Activated T-cell treated with anti-CD3 and anti-CD28 coated beads, Interleukin-2, amount 50 U/mL, for 72 hours (primary cell): ENCODE data around the gene IL34. TPM values are rescaled to one million over a fixed set of nuclear protein-coding genes. Genes with fewer than 3 reads are reported as not detected.
"Not testable (repeated sequence)": the region's sequence is repeated elsewhere in the genome, so short reads cannot be mapped to it uniquely, and the experiment has no call there.

Experiments
- ATAC-seq, 2 donors: fragments of 150-1000 bp; cut with Tn5 transposase; replicated peaks in 1 of 2; 2 replicates each; pipeline ENCODE4 v1.10.0; 2021; ENCODE audit warnings: moderate library complexity in 2 of 2, mild to moderate bottlenecking in 1 of 2
- DNase-seq, 2 donors: peaks; one replicate each; pipeline ENCODE4 v3.0.0; 2021 to 2022; ENCODE audit warnings: mixed read lengths in 1 of 2
- H3K27ac Mint-ChIP-seq: one replicate; pipeline ENCODE4 v1.8.0; 2022; ENCODE audit warnings: mild to moderate bottlenecking, moderate library complexity, mixed read lengths
- H3K27me3 Mint-ChIP-seq: one replicate; pipeline ENCODE4 v1.8.0; 2022; ENCODE audit warnings: low read depth, mixed read lengths
- H3K36me3 Mint-ChIP-seq, 2 donors: one replicate each; pipeline ENCODE4 v1.8.0; 2022; ENCODE audit warnings: mixed read lengths in 2 of 2, mild to moderate bottlenecking in 1 of 2; ENCODE audit not compliant: insufficient read depth in 2 of 2
- H3K4me1 Mint-ChIP-seq: one replicate; pipeline ENCODE4 v1.8.0; 2022; ENCODE audit warnings: low read depth, mixed read lengths
- H3K4me3 Mint-ChIP-seq, 2 donors: one replicate each; pipeline ENCODE4 v1.8.0; 2022; ENCODE audit warnings: mild to moderate bottlenecking in 2 of 2, mixed read lengths in 2 of 2, moderate library complexity in 2 of 2
- H3K9me3 Mint-ChIP-seq, 2 donors: one replicate each; pipeline ENCODE4 v1.8.0; 2022; ENCODE audit warnings: mixed read lengths in 2 of 2
- total RNA-seq, 2 donors: library from RNA; stranded (reverse); gene quantifications; one replicate each; pipeline ENCODE4 v1.2.3, GENCODE V29; 2022

Gene IL34
- total RNA-seq, 2 donors from 2014 or later: 0.35 to 0.36 TPM

GRCh38 chr16:70642633-70643032 is 3.7 kb upstream of the IL34 start:
- H3K27me3 Mint-ChIP-seq: no peaks in the 10 kb centered on the region
- no peaks in the 10 kb centered on the region for H3K36me3 Mint-ChIP-seq
- H3K4me3 Mint-ChIP-seq: no peak overlapping the region
- no peak for DNase-seq
- no peaks in the 10 kb centered on the region for H3K4me1 Mint-ChIP-seq
- H3K27ac Mint-ChIP-seq: no peak overlapping the region
- H3K9me3 Mint-ChIP-seq: no peaks in the 10 kb centered on the region
- no peak for ATAC-seq

GRCh38 chr16:70643264-70643663 is 3.1 kb upstream of the IL34 start:
- not testable (repeated sequence) for ATAC-seq, H3K4me3 Mint-ChIP-seq, H3K4me1 Mint-ChIP-seq, H3K27me3 Mint-ChIP-seq, DNase-seq, H3K36me3 Mint-ChIP-seq, H3K27ac Mint-ChIP-seq, H3K9me3 Mint-ChIP-seq

GRCh38 chr16:70644763-70645597 is 1.4 kb upstream of the IL34 start:
- Mint-ChIP-seq H3K4me1 (no peaks in the 10 kb centered on the region), H3K4me3 (no peak overlapping the region), H3K27ac (no peak overlapping the region), H3K9me3 (no peaks in the 10 kb centered on the region), H3K27me3 (no peaks in the 10 kb centered on the region), H3K36me3 (no peaks in the 10 kb centered on the region)
- DNase-seq (no peak), ATAC-seq (no peak)

GRCh38 chr16:70647441-70648359 is 1.3 kb downstream of the IL34 start:
- Mint-ChIP-seq H3K27ac (no peak overlapping the region), H3K9me3 (no peaks in the 10 kb centered on the region), H3K36me3 (no peaks in the 10 kb centered on the region), H3K4me1 (no peaks in the 10 kb centered on the region), H3K4me3 (no peak overlapping the region), H3K27me3 (no peaks in the 10 kb centered on the region)
- DNase-seq (no peak), ATAC-seq (no peak)

- H3K4me3 Mint-ChIP-seq: no peak overlapping the region
- peaks cover 2% of the 10 kb centered on the region for H3K4me1 Mint-ChIP-seq
- no peaks in the 10 kb centered on the region for H3K9me3 Mint-ChIP-seq
- no peak for DNase-seq
- H3K27me3 Mint-ChIP-seq: no peaks in the 10 kb centered on the region
- H3K36me3 Mint-ChIP-seq: no peaks in the 10 kb centered on the region
- H3K27ac Mint-ChIP-seq: no peak overlapping the region
- no peak for ATAC-seq
Observed at GRCh38 chr16:70648606-70649005, 2.2 kb downstream of the IL34 start.

- no peaks in the 10 kb centered on the region for H3K9me3 Mint-ChIP-seq
- H3K27me3 Mint-ChIP-seq: no peaks in the 10 kb centered on the region
- H3K4me3 Mint-ChIP-seq: no peak overlapping the region
- H3K27ac Mint-ChIP-seq: no peak overlapping the region
- no peak for ATAC-seq
- H3K36me3 Mint-ChIP-seq: no peaks in the 10 kb centered on the region
- H3K4me1 Mint-ChIP-seq: peaks cover 7% of the 10 kb centered on the region
- no peak for DNase-seq
Observed at GRCh38 chr16:70649300-70649699, 2.9 kb downstream of the IL34 start.

- DNase-seq (no peak), ATAC-seq (no peak)
- H3K36me3 Mint-ChIP-seq: no peaks in the 10 kb centered on the region
- no peaks in the 10 kb centered on the region for H3K9me3 Mint-ChIP-seq
- H3K27ac Mint-ChIP-seq: no peak overlapping the region
- H3K4me1 Mint-ChIP-seq: peaks cover 7% of the 10 kb centered on the region
- no peaks in the 10 kb centered on the region for H3K27me3 Mint-ChIP-seq
- no peak overlapping the region for H3K4me3 Mint-ChIP-seq
Observed at GRCh38 chr16:70650216-70650615, 3.9 kb downstream of the IL34 start.

GRCh38 chr16:70651524-70651923 is 5.2 kb downstream of the IL34 start:
- H3K36me3 Mint-ChIP-seq: no peaks in the 10 kb centered on the region
- no peak overlapping the region for H3K27ac Mint-ChIP-seq
- no peaks in the 10 kb centered on the region for H3K27me3 Mint-ChIP-seq
- no peak overlapping the region for H3K4me3 Mint-ChIP-seq
- no peak for ATAC-seq
- H3K4me1 Mint-ChIP-seq: peaks cover 7% of the 10 kb centered on the region
- no peaks in the 10 kb centered on the region for H3K9me3 Mint-ChIP-seq
- DNase-seq: no peak

GRCh38 chr16:70652322-70652721 is 6.0 kb downstream of the IL34 start:
- peaks cover 7% of the 10 kb centered on the region for H3K4me1 Mint-ChIP-seq
- H3K4me3 Mint-ChIP-seq: no peak overlapping the region
- no peak overlapping the region for H3K27ac Mint-ChIP-seq
- DNase-seq (no peak), ATAC-seq (no peak)
- no peaks in the 10 kb centered on the region for H3K27me3 Mint-ChIP-seq
- H3K9me3 Mint-ChIP-seq: no peaks in the 10 kb centered on the region
- H3K36me3 Mint-ChIP-seq: no peaks in the 10 kb centered on the region

GRCh38 chr16:70653406-70653805 is 7.0 kb downstream of the IL34 start:
- peaks cover 7% of the 10 kb centered on the region for H3K4me1 Mint-ChIP-seq
- H3K27me3 Mint-ChIP-seq: no peaks in the 10 kb centered on the region
- no peaks in the 10 kb centered on the region for H3K9me3 Mint-ChIP-seq
- ATAC-seq (no peak), DNase-seq (no peak)
- H3K4me3 Mint-ChIP-seq: no peak overlapping the region
- no peak overlapping the region for H3K27ac Mint-ChIP-seq
- H3K36me3 Mint-ChIP-seq: no peaks in the 10 kb centered on the region

GRCh38 chr16:70653809-70654771 is 7.7 kb downstream of the IL34 start:
- no peaks in the 10 kb centered on the region for H3K9me3 Mint-ChIP-seq
- ATAC-seq (peak; percentile 75 to 82), DNase-seq (peak; percentile 71 to 85)
- no peaks in the 10 kb centered on the region for H3K27me3 Mint-ChIP-seq
- no peak overlapping the region for H3K27ac Mint-ChIP-seq
- peak overlapping the region; percentile 29 to 48 for H3K4me3 Mint-ChIP-seq
- H3K4me1 Mint-ChIP-seq: peaks cover 7% of the 10 kb centered on the region
- no peaks in the 10 kb centered on the region for H3K36me3 Mint-ChIP-seq

GRCh38 chr16:70656065-70656711 is 9.8 kb downstream of the IL34 start:
- Mint-ChIP-seq H3K9me3 (no peaks in the 10 kb centered on the region), H3K4me3 (no peak overlapping the region), H3K36me3 (no peaks in the 10 kb centered on the region), H3K27me3 (no peaks in the 10 kb centered on the region), H3K27ac (no peak overlapping the region), H3K4me1 (peaks cover 7% of the 10 kb centered on the region)
- DNase-seq: no peak
- no peak for ATAC-seq
